Measurements from ENCODE around the gene PHC2.

The PHC2 gene

GRCh38 chr1:33379631-33380354 is 51.1 kb downstream of the PHC2 start:
- Histone ChIP-seq H3F3A (ENCODE audit: insufficient read depth) (no peaks in the 10 kb centered on the region), H3K79me2 (ENCODE audit: insufficient read depth, low read length) (no peaks in the 10 kb centered on the region), H3K9me2 (replicated peaks; ENCODE audit: insufficient read depth, low read length) (no peaks in the 10 kb centered on the region), H3K4me2 (ENCODE audit: low read depth, low read length, poor library complexity, severe bottlenecking) (no peak overlapping the region), H2AFZ (ENCODE audit: low read depth, low read length, severe bottlenecking) (no peak overlapping the region), H3K27ac (ENCODE audit: low read depth, low read length) (no peak overlapping the region), H3K27me3 (ENCODE audit: low read length) (no peaks in the 10 kb centered on the region), H3K4me3 (ENCODE audit: insufficient read depth, low read length, poor library complexity, severe bottlenecking) (no peak overlapping the region), H4K20me1 (ENCODE audit: low read depth, low read length) (no peaks in the 10 kb centered on the region), H3K36me3 (ENCODE audit: low read length) (no peaks in the 10 kb centered on the region), H3K9ac (ENCODE audit: low read length) (no peak overlapping the region), H3K9me3 (ENCODE audit: insufficient read depth, low read length) (no peaks in the 10 kb centered on the region)
- TF ChIP-seq CTCF (IDR thresholded peaks at IDR 0.05; ENCODE audit: insufficient read depth, low read length, poor library complexity, severe bottlenecking) (no peak), EZH2phosphoT487 (conservative IDR thresholded peaks at IDR 0.05; ENCODE audit: low read length) (no peak)

GRCh38 chr1:33378976-33379375 is 51.9 kb downstream of the PHC2 start:
- TF ChIP-seq EZH2phosphoT487 (conservative IDR thresholded peaks at IDR 0.05; ENCODE audit: low read length) (no peak), CTCF (IDR thresholded peaks at IDR 0.05; ENCODE audit: insufficient read depth, low read length, poor library complexity, severe bottlenecking) (no peak)
- no peaks in the 10 kb centered on the region for H3F3A ChIP-seq (ENCODE audit: insufficient read depth)
- H3K27me3 ChIP-seq (ENCODE audit: low read length): no peaks in the 10 kb centered on the region
- no peak overlapping the region for H3K4me3 ChIP-seq (ENCODE audit: insufficient read depth, low read length, poor library complexity, severe bottlenecking)
- H3K36me3 ChIP-seq (ENCODE audit: low read length): no peaks in the 10 kb centered on the region
- no peak overlapping the region for H2AFZ ChIP-seq (ENCODE audit: low read depth, low read length, severe bottlenecking)
- no peak overlapping the region for H3K4me2 ChIP-seq (ENCODE audit: low read depth, low read length, poor library complexity, severe bottlenecking)
- no peaks in the 10 kb centered on the region for H4K20me1 ChIP-seq (ENCODE audit: low read depth, low read length)
- no peaks in the 10 kb centered on the region for H3K9me3 ChIP-seq (ENCODE audit: insufficient read depth, low read length)
- no peak overlapping the region for H3K9ac ChIP-seq (ENCODE audit: low read length)
- H3K9me2 ChIP-seq (replicated peaks; ENCODE audit: insufficient read depth, low read length): no peaks in the 10 kb centered on the region
- no peaks in the 10 kb centered on the region for H3K79me2 ChIP-seq (ENCODE audit: insufficient read depth, low read length)
- H3K27ac ChIP-seq (ENCODE audit: low read depth, low read length): no peak overlapping the region

- H3K4me3 ChIP-seq (ENCODE audit: insufficient read depth, low read length, poor library complexity, severe bottlenecking): no peak overlapping the region
- no peaks in the 10 kb centered on the region for H3K79me2 ChIP-seq (ENCODE audit: insufficient read depth, low read length)
- no peak overlapping the region for H3K4me2 ChIP-seq (ENCODE audit: low read depth, low read length, poor library complexity, severe bottlenecking)
- H3K9me3 ChIP-seq (ENCODE audit: insufficient read depth, low read length): no peaks in the 10 kb centered on the region
- no peak overlapping the region for H3K9ac ChIP-seq (ENCODE audit: low read length)
- no peaks in the 10 kb centered on the region for H3F3A ChIP-seq (ENCODE audit: insufficient read depth)
- no peaks in the 10 kb centered on the region for H3K9me2 ChIP-seq (replicated peaks; ENCODE audit: insufficient read depth, low read length)
- H3K27me3 ChIP-seq (ENCODE audit: low read length): no peaks in the 10 kb centered on the region
- no peak overlapping the region for H3K27ac ChIP-seq (ENCODE audit: low read depth, low read length)
- H3K36me3 ChIP-seq (ENCODE audit: low read length): no peaks in the 10 kb centered on the region
- TF ChIP-seq EZH2phosphoT487 (conservative IDR thresholded peaks at IDR 0.05; ENCODE audit: low read length) (no peak), CTCF (IDR thresholded peaks at IDR 0.05; ENCODE audit: insufficient read depth, low read length, poor library complexity, severe bottlenecking) (no peak)
- no peak overlapping the region for H2AFZ ChIP-seq (ENCODE audit: low read depth, low read length, severe bottlenecking)
- H4K20me1 ChIP-seq (ENCODE audit: low read depth, low read length): no peaks in the 10 kb centered on the region
Observed at GRCh38 chr1:33378524-33378923, 52.4 kb downstream of the PHC2 start.
